WTC11 (cell line): ENCODE data around the gene TMUB1. TPM values are rescaled to one million over a fixed set of nuclear protein-coding genes. Genes with fewer than 3 reads are reported as not detected.
A peak's percentile ranks its signal among the peaks of the same experiment; 100 is the strongest.

ENCODE experiments used
- ATAC-seq: fragments of 200-7000 bp; cut with Tn5 transposase; 2 replicates; pipeline ENCODE4 v1.10.0; 2021; ENCODE audit warnings: mild to moderate bottlenecking, moderate library complexity
- CTCF ChIA-PET: fragments of 300-600 bp; sonication (Branson Sonifier 250); formaldehyde crosslinking; loops from one replicate; lab custom pipeline; 2021; ENCODE audit warnings: antibody characterized with exemption; lab: Charles Lee
- POLR2A ChIA-PET: fragments of 350-600 bp; sonication (Branson Sonifier 250); formaldehyde crosslinking; loops from one replicate; lab custom pipeline; 2021; ENCODE audit warnings: antibody characterized with exemption; lab: Charles Lee
- DNase-seq: peaks from one replicate; pipeline ENCODE4 v3.0.0; 2021; ENCODE audit warnings: low spot score
- H3K27ac Mint-ChIP-seq: 2 replicates; pipeline ENCODE4 v1.8.0; 2021; ENCODE audit warnings: mixed read lengths
- H3K27me3 Mint-ChIP-seq: 2 replicates; pipeline ENCODE4 v1.8.0; 2021; ENCODE audit warnings: low read depth, mild to moderate bottlenecking, moderate library complexity, mixed read lengths
- H3K36me3 Mint-ChIP-seq: 2 replicates; pipeline ENCODE4 v1.8.0; 2021; ENCODE audit warnings: mixed read lengths
- H3K4me1 Mint-ChIP-seq: 2 replicates; pipeline ENCODE4 v1.8.0; 2022; ENCODE audit warnings: mixed read lengths
- H3K4me3 Mint-ChIP-seq: 2 replicates; pipeline ENCODE4 v1.8.0; 2021; ENCODE audit warnings: mild to moderate bottlenecking, moderate library complexity, mixed read lengths
- H3K9me3 Mint-ChIP-seq: 2 replicates; pipeline ENCODE4 v1.8.0; 2021; ENCODE audit warnings: mixed read lengths
- ELF4 ChIP-seq: sonication (generic); formaldehyde crosslinking; IDR thresholded peaks from 2 replicates; pipeline ENCODE4 v1.8.1; 2022; ENCODE audit warnings: low read depth, mild to moderate bottlenecking, moderate library complexity, missing genetic modification reagents
- ETV6 ChIP-seq: sonication (generic); formaldehyde crosslinking; IDR thresholded peaks from 2 replicates; pipeline ENCODE4 v1.8.1; 2022; ENCODE audit warnings: mild to moderate bottlenecking, missing genetic modification reagents
- FOXK1 ChIP-seq: sonication (generic); formaldehyde crosslinking; IDR thresholded peaks from 2 replicates; pipeline ENCODE4 v1.8.0; 2022; ENCODE audit warnings: mild to moderate bottlenecking, moderate library complexity, missing genetic modification reagents
- FOXP1 ChIP-seq: sonication (generic); formaldehyde crosslinking; IDR thresholded peaks from 2 replicates; pipeline ENCODE4 v1.8.0; 2022; ENCODE audit warnings: missing genetic modification reagents, mild to moderate bottlenecking, moderate library complexity, borderline replicate concordance
- KAT7 ChIP-seq: sonication (generic); formaldehyde crosslinking; IDR thresholded peaks from 2 replicates; pipeline ENCODE4 v1.8.1; 2023; ENCODE audit warnings: missing genetic modification reagents, mild to moderate bottlenecking, borderline replicate concordance
- NFYB ChIP-seq: sonication (generic); formaldehyde crosslinking; conservative IDR thresholded peaks from 2 replicates; pipeline ENCODE4 v1.8.0; 2022; ENCODE audit warnings: low read depth, missing genetic modification reagents
- PRRX2 ChIP-seq: fragments of 250-450 bp; sonication (Bioruptor Pico); IDR thresholded peaks from 2 replicates; pipeline ENCODE4 v1.8.0; 2021; ENCODE audit warnings: mild to moderate bottlenecking
- RORB ChIP-seq: fragments of 250-450 bp; sonication (Bioruptor Pico); IDR thresholded peaks from 2 replicates; pipeline ENCODE4 v1.9.0; 2021; ENCODE audit warnings: mild to moderate bottlenecking
- ZBTB21 ChIP-seq: sonication (generic); formaldehyde crosslinking; IDR thresholded peaks from 2 replicates; pipeline ENCODE4 v1.8.1; 2023; ENCODE audit warnings: mild to moderate bottlenecking, missing genetic modification reagents, borderline replicate concordance
- total RNA-seq: library from RNA; stranded (reverse); gene quantifications from 3 replicates; pipeline ENCODE4 v1.2.3, GENCODE V29; 2021
- TF ChIP-seq, protein P1 (sequence below): sonication (generic); formaldehyde crosslinking; IDR thresholded peaks from 2 replicates; pipeline ENCODE4 v1.8.0; 2022; ENCODE audit warnings: mild to moderate bottlenecking, missing genetic modification reagents
- TF ChIP-seq, protein P2 (sequence below): sonication (generic); formaldehyde crosslinking; IDR thresholded peaks from 2 replicates; pipeline ENCODE4 v1.8.0; 2023; ENCODE audit warnings: missing genetic modification reagents
- TF ChIP-seq, protein P3 (sequence below): fragments of 200-600 bp; IDR thresholded peaks from 2 replicates; pipeline ENCODE4 v1.8.0; 2022; ENCODE audit warnings: antibody characterized with exemption
- TF ChIP-seq, protein P4 (sequence below): sonication (generic); formaldehyde crosslinking; IDR thresholded peaks from 2 replicates; pipeline ENCODE4 v1.8.1; 2022; ENCODE audit warnings: low read depth, mild to moderate bottlenecking, moderate library complexity, missing genetic modification reagents, borderline replicate concordance
- TF ChIP-seq, protein P5 (sequence below): fragments of 250-450 bp; sonication (Bioruptor Pico); IDR thresholded peaks from 2 replicates; pipeline ENCODE4 v1.9.0; 2021; ENCODE audit warnings: mild to moderate bottlenecking
- TF ChIP-seq, protein P6 (sequence below): sonication (generic); formaldehyde crosslinking; IDR thresholded peaks from 2 replicates; pipeline ENCODE4 v1.8.1; 2023; ENCODE audit warnings: mild to moderate bottlenecking, missing genetic modification reagents
- TF ChIP-seq, protein P7 (sequence below): sonication (generic); formaldehyde crosslinking; IDR thresholded peaks from 2 replicates; pipeline ENCODE4 v1.8.0; 2022; ENCODE audit warnings: mild to moderate bottlenecking, missing genetic modification reagents
- TF ChIP-seq, protein P8 (sequence below): sonication (generic); formaldehyde crosslinking; IDR thresholded peaks from 2 replicates; pipeline ENCODE4 v1.8.0; 2022; ENCODE audit warnings: mild to moderate bottlenecking, missing genetic modification reagents
- TF ChIP-seq, protein P9 (sequence below): sonication (generic); formaldehyde crosslinking; IDR thresholded peaks from 2 replicates; pipeline ENCODE4 v1.8.1; 2023; ENCODE audit warnings: mild to moderate bottlenecking, missing genetic modification reagents, moderate library complexity

Gene TMUB1
- total RNA-seq, 1 experiment from 2014 or later = 72.8 TPM

DNA sequence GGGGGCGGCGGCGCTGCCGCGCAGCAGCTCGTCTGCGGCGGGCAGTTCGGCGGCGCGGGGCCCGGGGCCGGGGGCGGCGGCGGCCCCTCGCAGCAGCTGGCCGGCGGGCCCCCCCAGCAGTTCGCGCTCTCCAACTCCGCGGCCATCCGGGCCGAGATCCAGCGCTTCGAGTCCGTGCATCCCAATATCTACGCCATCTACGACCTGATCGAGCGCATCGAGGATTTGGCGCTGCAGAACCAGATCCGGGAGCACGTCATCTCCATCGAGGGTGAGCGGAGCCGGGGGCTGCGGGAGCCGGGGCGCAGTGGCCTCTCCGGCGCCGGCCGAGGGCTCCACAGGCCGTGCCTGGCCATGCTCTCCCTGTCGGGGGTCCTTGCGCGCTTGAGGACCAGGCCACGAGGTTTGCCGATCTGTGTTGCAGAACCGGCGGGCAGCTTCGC is 3.5 kb upstream of the TMUB1 start:
- no peak overlapping the region for H3K27ac Mint-ChIP-seq
- POLR2A ChIA-PET = interaction anchor here (2.0 kb wide), 1 partner anchor 24 kb away, joined by 9 read pairs; no protein-coding TSS in a partner anchor
- no peaks in the 10 kb centered on the region for H3K9me3 Mint-ChIP-seq
- CTCF ChIA-PET = interaction anchor here (1.9 to 10.4 kb wide), 3 partner anchors 18 to 37 kb away, joined by 7 to 118 read pairs (median 7); no protein-coding TSS in a partner anchor
- peak overlapping the region; percentile 67 for H3K4me3 Mint-ChIP-seq
- TF ChIP-seq ETV6 (CRISPR knock-in tag) = peak; percentile 59; the same call in 1 of the 2 replicates
- 0 out of 2 replicates have a peak, but pooled peaks have one; percentile 23 for TF ChIP-seq KAT7 (CRISPR knock-in tag)
- TF ChIP-seq, protein P1, sequence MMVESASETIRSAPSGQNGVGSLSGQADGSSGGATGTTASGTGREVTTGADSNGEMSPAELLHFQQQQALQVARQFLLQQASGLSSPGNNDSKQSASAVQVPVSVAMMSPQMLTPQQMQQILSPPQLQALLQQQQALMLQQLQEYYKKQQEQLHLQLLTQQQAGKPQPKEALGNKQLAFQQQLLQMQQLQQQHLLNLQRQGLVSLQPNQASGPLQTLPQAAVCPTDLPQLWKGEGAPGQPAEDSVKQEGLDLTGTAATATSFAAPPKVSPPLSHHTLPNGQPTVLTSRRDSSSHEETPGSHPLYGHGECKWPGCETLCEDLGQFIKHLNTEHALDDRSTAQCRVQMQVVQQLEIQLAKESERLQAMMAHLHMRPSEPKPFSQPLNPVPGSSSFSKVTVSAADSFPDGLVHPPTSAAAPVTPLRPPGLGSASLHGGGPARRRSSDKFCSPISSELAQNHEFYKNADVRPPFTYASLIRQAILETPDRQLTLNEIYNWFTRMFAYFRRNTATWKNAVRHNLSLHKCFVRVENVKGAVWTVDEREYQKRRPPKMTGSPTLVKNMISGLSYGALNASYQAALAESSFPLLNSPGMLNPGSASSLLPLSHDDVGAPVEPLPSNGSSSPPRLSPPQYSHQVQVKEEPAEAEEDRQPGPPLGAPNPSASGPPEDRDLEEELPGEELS (CRISPR knock-in tag) = 0 out of 2 replicates have a peak, but pooled peaks have one; percentile 22
- TF ChIP-seq, protein P2, sequence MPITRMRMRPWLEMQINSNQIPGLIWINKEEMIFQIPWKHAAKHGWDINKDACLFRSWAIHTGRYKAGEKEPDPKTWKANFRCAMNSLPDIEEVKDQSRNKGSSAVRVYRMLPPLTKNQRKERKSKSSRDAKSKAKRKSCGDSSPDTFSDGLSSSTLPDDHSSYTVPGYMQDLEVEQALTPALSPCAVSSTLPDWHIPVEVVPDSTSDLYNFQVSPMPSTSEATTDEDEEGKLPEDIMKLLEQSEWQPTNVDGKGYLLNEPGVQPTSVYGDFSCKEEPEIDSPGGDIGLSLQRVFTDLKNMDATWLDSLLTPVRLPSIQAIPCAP = 0 out of 2 replicates have a peak, but pooled peaks have one; percentile 30
- TF ChIP-seq RORB (CRISPR knock-in tag) = no peak
- ATAC-seq = no peak
- H3K36me3 Mint-ChIP-seq = peaks cover 4% of the 10 kb centered on the region
- peak; percentile 50 for DNase-seq
- H3K27me3 Mint-ChIP-seq = peaks cover 18% of the 10 kb centered on the region
- H3K4me1 Mint-ChIP-seq = peaks cover 45% of the 10 kb centered on the region

DNA sequence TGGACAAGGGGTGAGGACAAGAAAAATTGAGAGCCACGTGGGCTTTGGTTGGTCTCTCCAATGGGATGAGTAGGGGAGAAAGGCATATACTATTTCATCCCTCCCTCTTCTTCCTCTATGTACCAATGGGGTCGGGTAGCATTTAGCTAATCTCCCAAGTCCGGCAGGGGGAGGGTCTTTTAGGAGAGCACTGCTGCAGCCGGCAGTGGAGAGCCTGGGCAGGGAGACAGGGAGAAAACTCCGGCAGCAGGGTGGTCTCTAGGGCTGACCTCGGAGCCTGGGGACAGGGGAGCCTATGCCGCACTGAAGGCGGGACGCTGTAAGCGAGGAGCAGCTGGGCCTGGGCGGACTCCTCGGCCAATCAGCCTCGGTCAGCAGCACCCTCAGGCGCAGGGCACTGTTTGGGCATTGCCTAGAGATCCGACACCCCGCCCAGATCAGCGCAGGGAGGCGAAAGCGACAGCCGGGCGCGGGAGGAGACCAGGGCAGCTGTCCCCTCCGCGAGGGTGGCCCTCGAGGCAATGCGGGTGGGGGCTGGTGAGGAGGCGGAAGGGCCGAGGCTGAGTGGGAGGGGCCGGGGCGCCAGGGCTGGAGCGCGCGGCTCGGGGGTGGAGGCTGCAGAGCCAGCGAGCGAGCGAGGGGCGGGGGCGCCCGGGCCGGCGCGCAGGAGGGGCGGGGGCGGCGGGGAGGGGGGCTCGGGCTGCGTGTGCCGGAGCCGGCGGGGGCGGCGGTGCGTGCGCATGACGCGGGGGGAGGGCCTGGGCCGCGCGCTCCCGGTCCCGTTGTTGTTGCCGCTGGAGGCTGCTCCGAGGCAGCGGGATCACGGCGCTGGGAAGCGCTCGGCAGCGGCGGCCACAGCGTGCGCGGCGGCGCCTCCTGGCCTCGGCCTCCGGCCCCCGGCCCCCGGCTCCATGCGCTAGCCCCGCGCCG is 2.7 kb upstream of the TMUB1 start, which contains the start of gene AGAP3:
Gene AGAP3, plus strand, starts transcription at position 785 of the 930 bp plus-strand sequence. CDS start 267 bp downstream, outside the sequence.
- peak within 1 kb of the TSS; percentile 67 for H3K27ac Mint-ChIP-seq
- peak within 1 kb of the TSS; percentile 84 for H3K4me3 Mint-ChIP-seq
- ATAC-seq (peak; percentile 56), DNase-seq (peak; percentile 83)
- ChIA-PET POLR2A (interaction anchor here (0.7 to 1.0 kb wide), 6 partner anchors 23 to 142 kb away, joined by 3 to 6 read pairs (median 4); no protein-coding TSS in a partner anchor), CTCF (interaction anchor here (0.6 to 2.1 kb wide), 16 partner anchors 9 to 141 kb away, joined by 3 to 19 read pairs (median 4); partner anchors contain the start of genes ABCB8 and ABCF2)
- no peaks in the 10 kb centered on the region for H3K9me3 Mint-ChIP-seq
- peaks cover 40% of the 10 kb centered on the region for H3K4me1 Mint-ChIP-seq
- peaks cover 18% of the 10 kb centered on the region for H3K27me3 Mint-ChIP-seq
- H3K36me3 Mint-ChIP-seq = no peaks in the 10 kb centered on the region
- TF ChIP-seq, protein P3, sequence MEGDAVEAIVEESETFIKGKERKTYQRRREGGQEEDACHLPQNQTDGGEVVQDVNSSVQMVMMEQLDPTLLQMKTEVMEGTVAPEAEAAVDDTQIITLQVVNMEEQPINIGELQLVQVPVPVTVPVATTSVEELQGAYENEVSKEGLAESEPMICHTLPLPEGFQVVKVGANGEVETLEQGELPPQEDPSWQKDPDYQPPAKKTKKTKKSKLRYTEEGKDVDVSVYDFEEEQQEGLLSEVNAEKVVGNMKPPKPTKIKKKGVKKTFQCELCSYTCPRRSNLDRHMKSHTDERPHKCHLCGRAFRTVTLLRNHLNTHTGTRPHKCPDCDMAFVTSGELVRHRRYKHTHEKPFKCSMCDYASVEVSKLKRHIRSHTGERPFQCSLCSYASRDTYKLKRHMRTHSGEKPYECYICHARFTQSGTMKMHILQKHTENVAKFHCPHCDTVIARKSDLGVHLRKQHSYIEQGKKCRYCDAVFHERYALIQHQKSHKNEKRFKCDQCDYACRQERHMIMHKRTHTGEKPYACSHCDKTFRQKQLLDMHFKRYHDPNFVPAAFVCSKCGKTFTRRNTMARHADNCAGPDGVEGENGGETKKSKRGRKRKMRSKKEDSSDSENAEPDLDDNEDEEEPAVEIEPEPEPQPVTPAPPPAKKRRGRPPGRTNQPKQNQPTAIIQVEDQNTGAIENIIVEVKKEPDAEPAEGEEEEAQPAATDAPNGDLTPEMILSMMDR = no peak
- TF ChIP-seq FOXK1 (CRISPR knock-in tag) = peak; percentile 45; the same call in 1 of the 2 replicates
- TF ChIP-seq, protein P4, sequence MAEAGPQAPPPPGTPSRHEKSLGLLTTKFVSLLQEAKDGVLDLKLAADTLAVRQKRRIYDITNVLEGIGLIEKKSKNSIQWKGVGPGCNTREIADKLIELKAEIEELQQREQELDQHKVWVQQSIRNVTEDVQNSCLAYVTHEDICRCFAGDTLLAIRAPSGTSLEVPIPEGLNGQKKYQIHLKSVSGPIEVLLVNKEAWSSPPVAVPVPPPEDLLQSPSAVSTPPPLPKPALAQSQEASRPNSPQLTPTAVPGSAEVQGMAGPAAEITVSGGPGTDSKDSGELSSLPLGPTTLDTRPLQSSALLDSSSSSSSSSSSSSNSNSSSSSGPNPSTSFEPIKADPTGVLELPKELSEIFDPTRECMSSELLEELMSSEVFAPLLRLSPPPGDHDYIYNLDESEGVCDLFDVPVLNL (CRISPR knock-in tag) = 0 out of 2 replicates have a peak, but pooled peaks have one; percentile 26
- no peak for TF ChIP-seq ELF4 (CRISPR knock-in tag)
- TF ChIP-seq, protein P5, sequence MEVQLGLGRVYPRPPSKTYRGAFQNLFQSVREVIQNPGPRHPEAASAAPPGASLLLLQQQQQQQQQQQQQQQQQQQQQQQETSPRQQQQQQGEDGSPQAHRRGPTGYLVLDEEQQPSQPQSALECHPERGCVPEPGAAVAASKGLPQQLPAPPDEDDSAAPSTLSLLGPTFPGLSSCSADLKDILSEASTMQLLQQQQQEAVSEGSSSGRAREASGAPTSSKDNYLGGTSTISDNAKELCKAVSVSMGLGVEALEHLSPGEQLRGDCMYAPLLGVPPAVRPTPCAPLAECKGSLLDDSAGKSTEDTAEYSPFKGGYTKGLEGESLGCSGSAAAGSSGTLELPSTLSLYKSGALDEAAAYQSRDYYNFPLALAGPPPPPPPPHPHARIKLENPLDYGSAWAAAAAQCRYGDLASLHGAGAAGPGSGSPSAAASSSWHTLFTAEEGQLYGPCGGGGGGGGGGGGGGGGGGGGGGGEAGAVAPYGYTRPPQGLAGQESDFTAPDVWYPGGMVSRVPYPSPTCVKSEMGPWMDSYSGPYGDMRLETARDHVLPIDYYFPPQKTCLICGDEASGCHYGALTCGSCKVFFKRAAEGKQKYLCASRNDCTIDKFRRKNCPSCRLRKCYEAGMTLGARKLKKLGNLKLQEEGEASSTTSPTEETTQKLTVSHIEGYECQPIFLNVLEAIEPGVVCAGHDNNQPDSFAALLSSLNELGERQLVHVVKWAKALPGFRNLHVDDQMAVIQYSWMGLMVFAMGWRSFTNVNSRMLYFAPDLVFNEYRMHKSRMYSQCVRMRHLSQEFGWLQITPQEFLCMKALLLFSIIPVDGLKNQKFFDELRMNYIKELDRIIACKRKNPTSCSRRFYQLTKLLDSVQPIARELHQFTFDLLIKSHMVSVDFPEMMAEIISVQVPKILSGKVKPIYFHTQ (CRISPR knock-in tag) = no peak
- TF ChIP-seq, protein P6, sequence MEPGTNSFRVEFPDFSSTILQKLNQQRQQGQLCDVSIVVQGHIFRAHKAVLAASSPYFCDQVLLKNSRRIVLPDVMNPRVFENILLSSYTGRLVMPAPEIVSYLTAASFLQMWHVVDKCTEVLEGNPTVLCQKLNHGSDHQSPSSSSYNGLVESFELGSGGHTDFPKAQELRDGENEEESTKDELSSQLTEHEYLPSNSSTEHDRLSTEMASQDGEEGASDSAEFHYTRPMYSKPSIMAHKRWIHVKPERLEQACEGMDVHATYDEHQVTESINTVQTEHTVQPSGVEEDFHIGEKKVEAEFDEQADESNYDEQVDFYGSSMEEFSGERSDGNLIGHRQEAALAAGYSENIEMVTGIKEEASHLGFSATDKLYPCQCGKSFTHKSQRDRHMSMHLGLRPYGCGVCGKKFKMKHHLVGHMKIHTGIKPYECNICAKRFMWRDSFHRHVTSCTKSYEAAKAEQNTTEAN (CRISPR knock-in tag) = peak; percentile 56; the same call in 1 of the 2 replicates
- TF ChIP-seq FOXP1 (CRISPR knock-in tag) = 0 out of 2 replicates have a peak, but pooled peaks have one; percentile 59
- TF ChIP-seq, protein P7, sequence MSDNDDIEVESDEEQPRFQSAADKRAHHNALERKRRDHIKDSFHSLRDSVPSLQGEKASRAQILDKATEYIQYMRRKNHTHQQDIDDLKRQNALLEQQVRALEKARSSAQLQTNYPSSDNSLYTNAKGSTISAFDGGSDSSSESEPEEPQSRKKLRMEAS = peak; percentile 66
- TF ChIP-seq, protein P8, sequence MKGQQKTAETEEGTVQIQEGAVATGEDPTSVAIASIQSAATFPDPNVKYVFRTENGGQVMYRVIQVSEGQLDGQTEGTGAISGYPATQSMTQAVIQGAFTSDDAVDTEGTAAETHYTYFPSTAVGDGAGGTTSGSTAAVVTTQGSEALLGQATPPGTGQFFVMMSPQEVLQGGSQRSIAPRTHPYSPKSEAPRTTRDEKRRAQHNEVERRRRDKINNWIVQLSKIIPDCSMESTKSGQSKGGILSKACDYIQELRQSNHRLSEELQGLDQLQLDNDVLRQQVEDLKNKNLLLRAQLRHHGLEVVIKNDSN (CRISPR knock-in tag) = peak; percentile 57; the same call in 1 of the 2 replicates
- TF ChIP-seq PRRX2 (CRISPR knock-in tag) = no peak
- TF ChIP-seq, protein P9, sequence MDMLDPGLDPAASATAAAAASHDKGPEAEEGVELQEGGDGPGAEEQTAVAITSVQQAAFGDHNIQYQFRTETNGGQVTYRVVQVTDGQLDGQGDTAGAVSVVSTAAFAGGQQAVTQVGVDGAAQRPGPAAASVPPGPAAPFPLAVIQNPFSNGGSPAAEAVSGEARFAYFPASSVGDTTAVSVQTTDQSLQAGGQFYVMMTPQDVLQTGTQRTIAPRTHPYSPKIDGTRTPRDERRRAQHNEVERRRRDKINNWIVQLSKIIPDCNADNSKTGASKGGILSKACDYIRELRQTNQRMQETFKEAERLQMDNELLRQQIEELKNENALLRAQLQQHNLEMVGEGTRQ = peak; percentile 63
- TF ChIP-seq ZBTB21 = no peak
- TF ChIP-seq ETV6 (CRISPR knock-in tag) = peak; percentile 59; the same call in 1 of the 2 replicates
- peak; percentile 44; the same call in 1 of the 2 replicates for TF ChIP-seq NFYB (CRISPR knock-in tag)
